NCI-H2107 treated with DMSO at 0.1 percent for 48 hours (cell line): Measurements from ENCODE around the gene SHC3.

ENCODE experiments used
- DNase-seq: peaks from one replicate; lab custom pipeline; 2025; ENCODE audit not compliant: unreplicated experiment; lab: John Stamatoyannopoulos, UW

Gene SHC3

DNA sequence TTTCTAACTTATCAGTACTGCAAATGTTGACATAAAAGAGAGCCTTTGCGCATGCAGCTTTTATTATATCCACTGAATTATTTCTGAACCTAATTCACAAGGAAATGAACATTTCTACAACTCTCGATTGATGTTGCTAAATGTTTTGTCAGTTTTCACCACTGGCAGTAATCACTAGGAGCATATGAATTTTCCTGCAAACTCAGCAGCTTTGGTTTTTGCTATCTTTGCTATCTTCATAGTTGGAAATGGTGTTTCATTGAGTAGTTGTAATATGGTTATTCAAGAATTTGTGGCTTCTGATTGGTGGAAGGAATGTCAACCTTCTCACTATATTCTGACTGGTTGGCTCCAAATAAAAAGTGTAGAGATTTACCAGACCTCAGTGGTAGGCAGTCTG lies 8.9 kb upstream of the SHC3 start:
- DNase-seq = no peak

DNA sequence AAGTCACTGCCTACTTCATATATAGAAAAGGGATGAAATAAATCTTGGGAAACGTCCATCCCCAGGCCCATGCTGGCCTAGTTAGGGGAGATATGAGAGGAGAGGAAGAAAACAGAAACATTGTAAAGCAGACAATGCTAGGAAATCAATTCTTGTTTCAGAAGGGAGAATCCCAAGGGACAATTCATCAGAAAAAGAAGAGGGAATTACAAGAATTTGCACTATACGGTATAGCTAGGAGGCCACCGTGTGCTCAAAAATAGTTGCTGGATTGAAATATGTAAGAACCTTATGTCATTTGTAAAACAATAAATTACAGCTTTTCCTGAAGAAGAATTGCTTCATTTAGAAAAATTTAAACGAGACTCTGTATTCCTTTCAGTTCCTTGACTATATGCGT lies 8.3 kb upstream of the SHC3 start:
- DNase-seq = no peak

DNA sequence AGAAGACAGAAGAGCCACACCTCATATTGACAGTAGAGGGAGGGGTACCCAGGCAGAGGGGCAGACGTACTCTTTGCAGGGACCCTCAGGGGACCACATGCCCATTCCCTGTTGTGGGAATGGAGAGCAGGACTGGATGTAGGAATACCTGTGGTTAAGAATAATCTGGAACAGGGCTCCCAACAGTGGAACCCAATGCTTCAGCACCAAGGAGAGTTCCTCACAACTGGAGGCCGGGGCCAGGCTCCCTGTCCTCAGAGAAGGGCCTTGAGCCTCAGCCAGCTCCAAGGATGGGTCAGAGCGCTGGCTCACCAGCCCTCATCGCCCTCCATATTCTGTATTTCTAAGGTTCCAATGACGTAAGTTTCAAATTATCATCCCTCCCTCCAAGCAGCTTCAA lies 7.4 kb upstream of the SHC3 start:
- no peak for DNase-seq

DNA sequence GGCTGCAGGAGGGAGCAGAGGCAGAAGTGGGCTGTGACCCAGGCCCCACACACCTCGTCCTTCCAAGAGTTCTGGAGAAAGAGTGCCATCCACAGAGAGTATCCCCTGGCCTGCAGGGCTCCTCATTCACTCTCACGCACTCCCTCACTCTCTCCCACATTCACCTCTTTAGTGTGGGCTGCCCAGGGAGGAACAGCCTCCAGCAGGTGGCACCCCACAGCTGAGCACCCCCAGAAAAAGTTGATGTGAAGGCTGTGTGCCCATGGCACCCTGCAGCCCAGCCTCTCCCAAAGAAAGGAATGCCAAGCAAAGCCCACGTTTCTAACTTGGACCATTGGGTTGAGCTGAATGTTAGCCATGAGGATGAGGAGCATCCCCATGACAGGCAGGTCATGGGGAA lies 4.5 kb upstream of the SHC3 start:
- DNase-seq = no peak

DNA sequence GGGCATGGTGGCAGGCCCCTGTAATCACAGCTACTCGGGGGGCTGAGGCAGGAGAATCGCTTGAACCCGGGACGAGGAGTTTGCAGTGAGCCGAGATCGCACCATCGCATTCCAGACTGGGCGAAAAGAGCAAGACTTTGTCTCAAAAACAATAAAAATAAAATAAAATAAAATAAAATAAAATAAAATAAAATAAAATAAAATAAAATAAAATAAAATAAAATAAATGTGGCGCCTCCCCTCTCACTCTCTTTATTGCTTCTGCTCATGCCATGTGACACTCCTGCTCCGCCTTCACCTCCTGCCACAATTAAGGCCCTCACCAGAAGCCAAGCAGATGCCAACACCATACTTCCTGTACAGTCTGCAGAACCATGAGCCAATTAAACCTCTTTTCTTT lies 3.8 kb upstream of the SHC3 start:
- no peak for DNase-seq

DNA sequence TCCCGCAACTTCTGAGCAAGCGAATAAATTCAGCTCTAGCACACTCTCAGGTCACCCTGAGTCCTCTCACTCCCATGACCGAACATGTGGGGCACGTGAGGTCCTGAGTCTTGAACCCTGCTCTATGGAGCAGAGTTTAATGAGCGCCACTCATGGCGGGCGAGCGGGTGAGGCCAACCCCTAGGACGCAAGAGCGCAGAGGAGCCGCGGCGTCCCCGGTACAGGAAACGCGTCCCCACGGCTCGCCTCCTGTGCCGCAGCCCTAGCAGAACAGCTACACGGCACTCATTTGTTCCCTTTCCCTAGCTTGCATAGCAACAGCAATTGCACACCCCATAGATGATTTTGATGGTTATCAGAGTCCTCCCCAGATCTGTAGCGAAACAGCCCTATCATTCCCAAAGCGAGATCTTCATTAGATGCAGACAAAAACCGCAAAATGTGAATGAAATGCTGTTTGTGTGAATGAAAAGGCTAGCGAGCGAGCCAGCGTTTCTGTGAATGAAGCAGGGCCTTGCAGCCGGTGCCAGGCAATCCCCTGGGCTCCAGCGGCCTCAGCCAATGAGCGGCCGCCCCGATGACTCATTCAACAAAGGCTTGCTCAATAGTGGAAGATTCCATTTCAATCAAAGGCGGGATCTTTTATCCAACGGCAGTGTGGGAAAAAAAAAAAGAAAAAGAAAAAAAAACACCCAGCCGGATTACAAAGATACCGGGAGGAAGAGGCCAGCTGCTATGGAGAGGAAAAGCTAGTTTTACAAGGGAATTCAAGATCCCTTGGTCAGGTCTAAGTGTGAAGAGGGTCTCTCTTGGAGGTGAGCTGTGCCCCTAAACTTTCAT lies 1.5 kb upstream of the SHC3 start:
- DNase-seq = peak; percentile 75

DNA sequence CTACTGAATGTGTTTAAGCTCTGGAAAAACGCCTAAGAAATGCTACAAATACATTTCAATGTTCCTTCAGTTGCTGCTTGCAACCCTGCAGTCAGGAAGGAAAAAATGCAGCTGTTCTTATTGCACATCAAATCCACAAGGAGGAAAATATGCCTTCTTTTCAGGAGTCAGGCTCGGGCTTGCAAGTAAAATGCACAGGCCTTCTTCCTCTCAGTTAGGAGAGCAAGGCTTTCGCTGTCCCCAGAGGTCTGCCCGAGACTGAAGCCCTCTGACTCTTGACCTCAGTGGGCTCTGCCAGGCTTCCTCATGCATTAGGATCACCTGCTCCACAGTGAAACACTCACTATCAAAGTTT lies 899 bp upstream of the SHC3 start:
- no peak for DNase-seq

DNA sequence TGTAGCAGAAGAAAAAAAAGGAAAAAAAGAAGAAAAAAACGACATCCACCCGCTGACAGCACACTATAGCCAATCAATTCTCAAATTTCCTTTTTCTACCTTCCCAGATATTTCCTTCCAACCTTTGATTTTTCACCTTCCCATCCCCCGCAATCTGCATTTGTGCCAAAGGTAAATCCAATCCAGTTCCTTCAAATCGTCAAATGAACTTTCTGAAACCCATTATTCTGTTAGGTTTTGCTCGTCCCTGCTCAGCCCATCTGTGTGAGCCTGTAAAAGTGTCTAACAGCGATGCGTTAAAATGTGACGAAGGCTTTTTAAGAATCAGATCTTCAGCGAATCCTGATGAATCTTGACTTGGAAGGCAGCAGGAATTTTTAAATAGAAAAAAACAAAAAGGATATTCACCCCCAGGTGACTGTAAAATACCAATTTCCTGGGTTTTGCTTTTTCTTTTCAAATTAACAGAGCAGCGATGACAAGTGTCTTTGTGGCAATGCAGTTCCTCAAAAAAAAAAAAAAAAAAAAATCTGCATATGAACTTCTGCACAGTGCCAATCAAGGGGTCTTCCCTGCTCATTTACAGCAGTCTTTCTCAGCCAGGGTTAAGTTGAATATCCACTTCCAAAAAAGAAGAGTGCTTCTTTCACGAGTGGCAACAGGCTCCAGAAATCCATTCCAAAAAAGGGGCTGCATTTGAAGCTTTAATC lies 367 bp upstream of the SHC3 start:
- no peak for DNase-seq

DNA sequence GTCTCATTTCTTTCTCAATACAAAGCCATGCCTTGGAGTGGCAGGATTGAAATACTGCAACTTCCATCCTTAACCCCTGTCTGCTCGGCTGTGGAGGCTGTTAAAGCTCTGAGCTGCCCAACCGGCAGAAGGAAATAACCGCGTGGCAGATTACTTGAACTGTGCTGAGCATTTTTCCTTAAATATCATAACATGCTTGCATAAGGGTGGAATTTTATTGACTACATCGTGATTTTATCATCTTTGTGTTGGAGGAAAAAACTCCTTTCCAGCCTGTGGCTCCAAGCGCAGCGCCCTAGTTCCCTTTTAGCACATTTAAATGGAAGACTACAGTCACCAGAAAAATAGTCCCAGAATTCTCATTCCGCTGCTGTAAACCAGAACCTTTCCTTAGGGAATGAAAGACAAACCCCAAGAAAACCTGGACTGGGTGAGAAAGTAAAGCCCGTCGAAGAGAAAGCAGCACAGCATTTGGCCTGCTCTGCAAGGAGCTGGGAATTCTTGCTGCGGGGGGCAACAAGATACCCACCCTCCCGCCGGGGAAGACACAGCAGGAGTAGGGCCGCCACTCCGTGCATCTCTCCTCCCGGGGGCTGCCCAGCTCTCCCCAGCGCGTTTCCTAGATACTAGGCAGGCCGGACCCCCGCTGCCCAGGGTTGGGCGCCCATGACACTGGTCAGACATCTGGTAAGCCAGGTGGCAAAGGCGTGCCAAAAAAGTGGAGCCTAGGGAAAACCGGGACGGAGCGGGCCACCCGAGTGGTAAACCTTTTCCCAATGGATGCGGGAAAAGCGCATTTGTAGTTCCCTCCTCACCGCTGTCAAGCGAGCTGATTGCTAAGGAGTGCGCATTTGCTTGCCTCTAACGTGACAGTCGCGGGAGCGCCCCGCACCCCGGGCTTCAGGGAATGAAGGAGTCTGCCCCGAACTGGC lies 1.3 kb downstream of the SHC3 start:
- DNase-seq = no peak

DNA sequence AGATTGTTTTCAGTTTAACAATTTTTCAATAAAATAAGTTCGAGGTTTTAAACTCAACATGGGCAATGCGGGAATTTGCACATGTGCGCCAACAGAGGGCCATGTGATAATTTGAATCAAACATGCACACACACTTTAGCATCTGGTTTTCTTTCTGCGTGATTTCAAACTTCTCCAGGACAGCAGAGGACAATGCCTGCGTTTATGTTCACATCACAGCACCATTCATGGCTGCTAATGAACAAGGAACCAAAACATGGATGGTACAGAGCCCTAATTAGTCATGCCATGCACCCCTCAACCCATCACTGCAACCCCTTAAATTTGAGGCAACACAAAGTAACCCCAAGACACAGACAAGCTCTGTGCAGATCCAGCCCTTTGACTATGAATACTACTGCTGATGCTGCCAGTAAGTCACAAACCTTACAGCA lies 2.8 kb downstream of the SHC3 start:
- no peak for DNase-seq

DNA sequence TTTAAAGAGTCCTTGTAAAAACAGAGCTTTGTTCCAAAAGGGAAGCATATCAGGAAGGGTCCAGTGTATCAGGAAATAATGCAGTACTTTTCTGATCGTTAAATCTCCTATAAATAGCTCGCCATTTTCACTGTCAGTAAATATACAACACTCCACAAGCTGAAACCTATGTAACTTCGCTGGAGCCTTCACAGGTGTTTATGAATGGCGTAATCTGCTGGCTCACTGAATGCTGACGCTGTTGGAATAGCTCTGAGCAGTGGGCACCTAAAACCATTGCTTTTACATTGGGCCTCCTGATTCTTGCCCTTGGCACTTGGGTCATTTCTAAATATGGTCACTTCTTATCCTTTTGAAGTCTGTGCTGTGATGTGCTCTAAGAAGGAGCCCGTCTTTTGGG lies 4.3 kb downstream of the SHC3 start:
- DNase-seq = no peak

DNA sequence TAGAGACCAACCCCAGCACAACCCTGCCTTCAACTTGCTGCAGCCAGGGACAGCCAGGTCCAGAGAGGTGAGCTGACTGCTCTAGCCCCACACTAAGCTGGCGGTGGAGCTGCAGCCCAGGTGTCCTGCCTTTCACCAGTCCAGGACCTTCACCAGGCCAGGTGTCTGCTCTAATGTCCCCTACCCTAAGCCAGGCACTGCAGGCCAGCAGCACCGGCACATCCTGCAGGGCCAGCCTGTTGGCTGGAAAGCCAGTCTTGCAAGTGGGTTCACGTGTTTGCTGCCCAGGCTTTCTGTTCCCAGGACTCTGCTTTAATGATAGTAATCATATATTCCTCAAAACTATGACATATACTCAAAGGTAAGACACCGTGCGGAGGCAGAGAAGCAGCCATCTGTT lies 5.5 kb downstream of the SHC3 start:
- DNase-seq = no peak

DNA sequence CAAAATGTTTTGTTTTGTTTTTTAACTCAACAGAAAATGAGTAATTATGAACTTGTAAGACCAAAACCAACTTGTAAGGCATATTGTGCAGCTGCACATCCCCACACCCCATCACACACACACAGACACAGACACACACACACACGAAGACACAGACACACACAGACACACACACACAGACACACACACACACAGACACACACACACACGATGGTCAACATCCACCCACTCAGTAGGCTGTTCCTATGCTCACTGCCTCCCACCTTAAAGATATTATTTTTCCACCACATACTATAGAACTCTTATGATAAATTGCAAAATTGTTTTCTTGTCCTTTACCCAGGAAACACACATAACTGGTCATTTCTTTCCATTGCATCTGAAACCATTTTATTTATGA lies 6.2 kb downstream of the SHC3 start:
- DNase-seq = no peak

DNA sequence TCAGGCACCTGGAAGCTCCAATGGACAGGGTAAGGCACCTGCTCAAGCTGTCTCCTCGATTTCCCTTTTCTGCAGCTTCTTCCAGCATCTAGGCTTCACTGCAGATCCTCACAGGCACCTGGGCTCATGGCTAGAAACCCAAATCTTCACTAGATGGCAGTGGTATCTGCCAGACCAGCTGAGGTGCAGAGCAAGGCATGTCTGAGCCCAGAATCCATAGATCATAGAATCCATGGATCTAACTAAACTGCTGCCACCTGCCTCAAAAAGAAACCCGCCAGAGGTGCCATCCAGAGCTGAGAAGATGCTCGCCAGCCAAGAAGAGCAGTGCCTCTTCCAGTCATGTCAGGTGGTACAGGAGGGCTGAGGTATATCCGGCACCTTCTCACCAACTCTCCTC lies 6.9 kb downstream of the SHC3 start:
- DNase-seq = no peak

DNA sequence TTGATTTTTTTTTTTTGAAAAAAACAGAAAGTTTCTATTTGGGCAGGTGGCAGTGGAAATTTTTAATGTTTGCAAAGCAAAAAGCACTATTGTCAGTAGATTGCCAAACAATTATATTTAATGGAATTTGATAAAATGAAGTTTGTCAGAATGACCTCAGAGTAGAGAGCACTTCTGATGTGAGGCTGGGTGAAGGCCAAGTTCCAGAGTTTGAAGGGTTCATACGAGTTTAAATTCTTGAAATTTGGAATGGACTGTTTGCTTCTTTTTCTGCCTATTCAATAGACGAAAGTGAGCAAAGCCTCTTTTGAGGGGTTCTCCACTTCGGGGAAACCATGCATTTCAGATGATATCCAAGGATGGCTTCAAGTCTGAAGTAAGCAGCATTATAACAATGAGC lies 7.4 kb downstream of the SHC3 start:
- DNase-seq = no peak

DNA sequence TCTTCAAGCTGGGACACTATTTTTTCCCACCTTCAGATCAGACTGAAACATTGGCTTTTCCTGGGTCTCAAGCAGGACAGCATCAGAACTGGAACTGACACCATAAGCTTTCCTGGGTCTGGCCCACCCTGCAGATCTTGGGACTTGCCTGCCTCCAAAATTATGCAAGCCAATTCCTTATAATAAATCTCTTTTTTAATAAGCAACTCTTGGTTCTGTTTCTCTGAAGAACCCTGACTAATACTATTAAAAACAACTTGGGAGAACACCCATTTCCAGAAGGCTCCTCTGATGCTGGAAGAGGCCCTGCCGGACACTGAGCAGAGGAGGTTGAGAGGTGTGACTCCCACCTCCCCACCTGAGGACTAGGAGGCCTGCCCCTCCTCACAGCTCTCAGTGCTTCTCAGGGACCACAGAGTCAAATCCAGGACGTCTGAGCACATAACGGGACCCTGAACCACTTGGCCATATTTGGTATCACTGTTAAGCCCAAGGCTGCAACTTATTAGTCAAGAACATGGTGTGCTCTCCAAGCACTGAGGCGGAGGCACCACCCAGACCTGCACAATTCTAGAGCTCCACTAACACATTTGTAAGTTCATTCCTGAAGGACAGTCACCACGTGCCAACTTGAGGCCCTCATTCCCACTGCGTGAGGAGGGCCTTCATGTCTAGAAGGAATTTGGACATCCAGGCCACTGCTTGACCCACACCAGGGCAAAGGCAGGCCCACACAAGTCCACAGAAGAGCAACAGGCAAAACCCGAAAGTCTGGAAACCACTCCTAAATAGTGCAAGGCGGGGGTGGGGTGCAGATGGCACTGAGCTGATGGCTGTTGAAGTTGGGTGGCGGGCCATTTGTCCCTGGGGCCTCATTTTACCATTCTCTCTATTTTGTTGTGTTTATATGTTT lies 9.5 kb downstream of the SHC3 start:
- no peak for DNase-seq

DNA sequence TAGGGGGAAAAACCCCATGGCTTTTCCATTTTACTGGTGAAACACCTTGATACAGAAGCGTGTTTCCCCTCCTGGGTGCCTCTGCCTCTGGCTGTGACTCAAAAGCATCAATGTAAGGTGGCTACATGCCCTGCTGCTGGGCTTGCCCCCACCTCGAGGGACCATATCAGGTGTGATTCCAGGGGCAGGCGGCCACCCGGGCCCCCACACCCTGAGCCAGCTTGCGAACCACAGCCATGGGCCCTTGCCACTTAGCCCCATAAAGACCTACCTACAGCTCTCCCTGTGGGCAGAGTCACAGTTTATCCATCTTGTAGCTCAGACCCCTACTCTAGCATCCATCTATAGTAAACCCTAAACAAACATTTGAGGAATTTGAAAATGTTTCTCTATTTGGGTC lies 10.8 kb downstream of the SHC3 start:
- no peak for DNase-seq

DNA sequence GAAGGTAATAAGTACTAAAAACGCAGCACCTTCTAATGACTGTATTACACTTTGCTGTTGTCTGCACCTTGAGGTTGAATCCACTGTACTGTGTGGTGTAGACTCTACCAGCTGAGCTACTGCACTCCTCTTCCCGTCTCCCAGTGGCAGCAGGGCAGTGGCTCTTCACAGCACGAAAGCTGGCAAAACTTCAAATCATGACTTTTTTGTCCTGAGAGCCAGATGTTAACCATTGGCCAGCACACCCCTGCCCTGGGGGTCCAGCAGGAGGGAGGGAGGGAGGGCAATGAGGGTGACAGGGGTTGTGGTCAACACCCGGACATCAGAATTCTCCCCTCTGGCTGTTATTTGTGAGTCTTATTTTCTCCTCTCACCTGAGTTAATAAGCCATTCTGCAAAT lies 11.8 kb downstream of the SHC3 start:
- DNase-seq = no peak

DNA sequence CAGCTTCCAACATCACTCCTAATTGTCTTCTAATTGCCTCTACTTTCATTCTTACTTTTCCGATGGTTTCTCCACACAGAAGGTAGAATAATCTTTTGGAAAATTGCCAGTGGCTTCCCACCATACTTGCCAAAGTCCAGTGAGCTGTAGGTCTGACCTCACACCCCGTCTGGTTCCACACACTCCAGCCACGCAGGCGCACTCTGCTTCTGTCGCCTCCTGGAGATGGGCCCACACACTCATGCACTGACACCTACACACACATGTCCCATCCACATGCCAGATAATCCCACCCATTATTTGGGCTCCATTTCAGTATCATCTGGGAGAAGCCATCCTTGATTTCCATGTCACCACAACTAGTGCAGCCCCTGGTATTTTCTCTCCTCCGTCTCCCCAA lies 12.7 kb downstream of the SHC3 start:
- no peak for DNase-seq

DNA sequence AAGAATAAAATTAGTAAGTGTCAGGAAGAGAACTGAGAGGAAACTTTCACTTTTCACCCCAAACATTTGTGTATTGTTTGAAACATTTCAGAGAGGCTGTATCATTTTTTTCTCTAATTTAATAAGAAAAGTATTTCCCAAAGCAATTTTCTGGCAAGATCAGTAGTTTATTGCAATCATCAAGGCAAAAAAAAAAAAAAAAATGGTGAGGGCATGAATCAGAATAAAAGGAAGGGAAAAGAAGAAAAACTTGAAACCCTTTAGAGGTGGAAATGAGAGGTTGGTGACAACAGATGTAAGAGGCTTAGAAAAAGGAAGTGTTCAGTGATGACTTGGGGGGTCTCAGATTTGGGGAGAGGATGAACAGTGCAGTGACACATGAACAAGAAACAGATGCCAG lies 13.3 kb downstream of the SHC3 start:
- DNase-seq = no peak

DNA sequence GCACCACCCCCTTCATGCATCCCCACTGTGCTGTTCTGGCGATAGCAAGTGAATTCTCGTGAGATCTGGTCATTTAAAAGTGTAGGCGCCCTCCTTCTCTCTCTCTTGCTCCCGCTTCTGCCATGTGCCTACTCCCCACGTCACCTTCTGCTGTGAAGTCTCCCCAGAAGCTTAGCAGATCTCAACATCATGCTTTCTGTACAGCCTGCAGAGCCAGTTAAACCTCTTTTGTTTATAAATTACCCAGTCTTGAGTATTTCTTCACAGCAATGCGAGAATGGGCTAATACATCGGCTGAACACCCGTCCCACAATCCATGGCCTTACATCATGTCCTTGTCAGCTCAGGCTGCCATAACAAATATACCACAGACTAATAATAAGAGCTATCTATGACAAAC lies 17.4 kb downstream of the SHC3 start:
- no peak for DNase-seq
